GM12872 (cell line): ENCODE data around the gene BAZ2B.

Source experiments
- TF ChIP-seq, protein P1 (sequence below): IDR thresholded peaks from 3 replicates; pipeline ENCODE4 v1.5.1; 2011; ENCODE audit warnings: low read depth, mild to moderate bottlenecking, low read length, moderate library complexity; ENCODE audit not compliant: insufficient read depth

Gene BAZ2B

DNA sequence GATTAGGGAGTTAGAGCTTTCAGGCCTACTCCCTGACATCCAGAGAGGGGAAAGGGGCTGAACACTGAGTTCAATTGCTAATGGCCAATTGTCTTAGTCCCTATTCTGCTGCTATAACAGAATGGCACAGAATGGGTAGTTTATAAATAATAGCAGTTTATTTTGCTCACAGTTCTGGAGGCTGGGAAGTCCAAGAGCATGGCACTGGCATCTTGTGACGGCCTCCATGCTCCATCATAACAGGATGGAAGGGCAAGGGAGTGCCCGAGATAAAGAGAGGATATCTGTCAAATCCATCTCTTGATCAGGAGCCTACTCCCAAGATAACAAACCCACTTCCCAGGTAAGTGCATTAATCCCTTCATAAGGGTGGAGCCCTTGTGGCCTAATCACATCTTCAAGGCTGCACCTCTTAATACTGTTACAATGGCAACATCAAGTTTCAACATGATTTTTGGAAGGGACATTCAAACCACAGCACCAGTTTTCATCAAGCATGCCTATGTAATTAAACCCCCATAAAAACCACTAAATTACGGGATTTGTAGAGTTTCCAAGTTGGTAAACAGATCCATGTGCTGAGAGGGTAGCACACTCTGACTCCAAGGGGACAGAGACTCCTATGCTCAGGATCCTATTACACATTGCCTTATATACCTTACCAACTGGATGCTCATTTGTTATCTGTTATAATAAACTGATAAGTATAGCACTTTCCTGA, 44.6 kb downstream of the BAZ2B start:
- TF ChIP-seq, protein P1, sequence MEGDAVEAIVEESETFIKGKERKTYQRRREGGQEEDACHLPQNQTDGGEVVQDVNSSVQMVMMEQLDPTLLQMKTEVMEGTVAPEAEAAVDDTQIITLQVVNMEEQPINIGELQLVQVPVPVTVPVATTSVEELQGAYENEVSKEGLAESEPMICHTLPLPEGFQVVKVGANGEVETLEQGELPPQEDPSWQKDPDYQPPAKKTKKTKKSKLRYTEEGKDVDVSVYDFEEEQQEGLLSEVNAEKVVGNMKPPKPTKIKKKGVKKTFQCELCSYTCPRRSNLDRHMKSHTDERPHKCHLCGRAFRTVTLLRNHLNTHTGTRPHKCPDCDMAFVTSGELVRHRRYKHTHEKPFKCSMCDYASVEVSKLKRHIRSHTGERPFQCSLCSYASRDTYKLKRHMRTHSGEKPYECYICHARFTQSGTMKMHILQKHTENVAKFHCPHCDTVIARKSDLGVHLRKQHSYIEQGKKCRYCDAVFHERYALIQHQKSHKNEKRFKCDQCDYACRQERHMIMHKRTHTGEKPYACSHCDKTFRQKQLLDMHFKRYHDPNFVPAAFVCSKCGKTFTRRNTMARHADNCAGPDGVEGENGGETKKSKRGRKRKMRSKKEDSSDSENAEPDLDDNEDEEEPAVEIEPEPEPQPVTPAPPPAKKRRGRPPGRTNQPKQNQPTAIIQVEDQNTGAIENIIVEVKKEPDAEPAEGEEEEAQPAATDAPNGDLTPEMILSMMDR = no peak

DNA sequence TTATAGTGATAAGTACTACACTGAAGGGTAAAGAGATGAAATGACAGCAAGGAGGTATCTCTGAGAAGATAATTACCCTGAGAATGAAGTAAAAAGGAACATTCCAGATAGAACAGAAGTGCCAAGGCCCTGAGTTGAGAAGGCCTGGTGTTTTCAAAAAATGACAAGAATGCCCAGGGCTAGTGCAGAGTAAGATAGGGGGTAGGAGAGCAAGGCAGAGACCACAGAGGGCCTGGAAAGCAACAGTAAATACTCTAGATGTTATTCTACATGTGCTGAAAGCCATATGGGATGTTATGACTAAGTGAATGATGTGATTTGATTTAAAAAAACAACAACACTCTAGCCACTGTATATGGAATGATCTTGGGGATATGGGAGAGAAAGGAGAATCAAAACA, 52.3 kb downstream of the BAZ2B start:
- TF ChIP-seq, protein P1 = no peak

DNA sequence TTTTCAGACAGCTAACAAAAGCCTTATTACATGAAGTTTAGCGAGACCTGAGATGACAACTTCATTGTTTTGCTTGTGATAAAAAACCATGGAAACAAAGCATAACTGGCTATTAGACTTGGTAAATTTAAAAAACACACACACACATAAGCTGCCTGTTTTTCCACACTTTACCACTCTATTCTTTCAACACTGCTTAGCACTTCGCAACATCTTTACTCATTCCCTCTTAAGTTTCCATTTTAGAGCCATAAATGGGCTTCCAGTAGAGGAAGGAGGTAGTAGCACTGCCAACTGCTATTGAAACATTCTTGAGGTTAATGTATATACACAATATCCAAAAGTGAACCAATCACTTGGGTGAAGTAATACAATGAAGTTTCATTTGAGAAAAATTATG, 54.1 kb downstream of the BAZ2B start:
- TF ChIP-seq, protein P1 = no peak

DNA sequence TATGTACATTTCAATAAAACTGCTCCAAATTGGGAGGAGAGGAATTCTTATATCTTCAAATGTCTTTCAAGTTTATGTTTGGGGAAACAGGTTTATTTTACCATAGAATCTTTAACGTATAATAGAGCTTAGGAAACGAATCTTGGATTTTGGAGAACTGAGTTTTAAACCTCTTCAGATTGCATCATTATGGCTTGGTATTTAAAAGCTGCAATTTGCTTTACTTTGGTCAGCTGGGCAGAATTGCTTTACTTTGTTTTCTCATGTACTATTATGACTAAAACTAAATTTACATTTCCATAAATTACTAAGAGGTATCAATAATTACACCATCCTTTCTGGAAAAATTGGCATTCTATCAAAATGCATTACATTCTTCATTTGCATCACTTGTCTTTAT, 54.6 kb downstream of the BAZ2B start:
- TF ChIP-seq, protein P1 = no peak

DNA sequence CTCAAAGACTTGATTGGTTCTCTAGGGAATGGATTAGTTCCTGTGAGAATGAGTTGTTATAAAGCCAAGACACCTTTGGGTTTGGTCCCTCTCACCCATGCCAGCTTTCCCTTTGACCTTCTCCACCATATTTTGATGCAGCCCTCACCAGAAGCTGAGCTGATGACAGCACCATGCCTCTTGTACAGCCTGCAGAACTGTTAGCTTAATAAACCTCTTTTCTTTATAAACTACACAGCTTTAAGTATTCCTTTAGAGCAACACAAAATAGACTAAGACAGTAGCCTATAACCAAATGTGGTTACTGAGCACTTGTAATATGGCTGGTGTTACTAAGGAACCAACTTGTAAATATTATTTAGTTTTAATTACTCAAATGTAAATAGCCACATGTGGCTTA, 55.1 kb downstream of the BAZ2B start:
- TF ChIP-seq, protein P1 = no peak

DNA sequence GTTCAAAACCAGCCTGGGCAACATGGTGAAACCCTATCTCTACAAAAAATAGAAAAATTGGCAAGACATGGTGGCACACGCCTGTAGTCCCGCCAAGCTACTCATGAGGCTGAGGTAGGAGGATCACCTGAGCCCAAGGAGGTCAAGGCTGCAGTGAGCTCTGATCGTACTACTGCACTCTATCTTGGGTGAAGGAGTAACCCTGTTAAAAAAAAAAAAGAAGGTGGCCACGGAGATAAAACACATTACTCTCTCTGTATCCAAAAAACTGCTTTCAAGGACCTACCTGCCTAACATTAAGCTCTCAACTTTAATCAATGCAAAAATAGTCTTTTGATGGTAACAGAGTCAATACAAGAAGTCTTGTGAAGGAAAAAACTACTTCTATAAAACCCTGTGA, 57.3 kb downstream of the BAZ2B start:
- TF ChIP-seq, protein P1 = no peak

DNA sequence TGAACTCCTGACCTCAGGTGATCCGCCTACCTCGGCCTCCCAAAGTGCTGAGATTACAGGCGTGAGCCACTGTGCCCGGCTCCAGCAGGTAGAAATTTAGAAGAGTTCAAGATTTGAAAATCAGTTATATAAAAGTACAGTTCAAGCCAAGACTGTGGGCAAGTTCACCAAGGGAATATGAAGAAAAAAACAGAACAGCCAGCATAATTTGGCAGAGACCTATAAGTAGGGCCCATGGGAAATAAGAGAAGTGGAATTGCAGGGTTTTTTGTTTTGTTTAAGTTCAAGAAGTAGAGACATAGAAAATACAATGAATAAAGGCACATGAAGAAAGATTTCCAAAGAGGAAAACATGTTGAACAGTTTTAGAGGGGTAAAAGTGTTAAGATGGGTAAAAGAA, 57.9 kb downstream of the BAZ2B start:
- TF ChIP-seq, protein P1 = no peak
